ENCODE data around the gene CEACAM7. TPM values are rescaled to one million over a fixed set of nuclear protein-coding genes. Genes with fewer than 3 reads are reported as not detected.

The CEACAM7 gene
- total RNA-seq, 4 donors from 2014 or later, result 0.83 to 2.1 TPM; not detected in 2

- no peak for DNase-seq (ENCODE audit: extremely low spot score)
- Histone ChIP-seq H3K27ac (replicated peaks in 1 of 4) (no peak overlapping the region), H3K27me3 (peaks cover 0 to 54% (median 2%) of the 10 kb centered on the region in 4 donors), H3K4me3 (no peak overlapping the region), H3K9me3 (no peaks in the 10 kb centered on the region), H3K4me1 (no peaks in the 10 kb centered on the region), H3K36me3 (no peaks in the 10 kb centered on the region)
- WGBS, result 48% methylated on average over 6 of the region's 6 CpGs
- intact Hi-C loops (cut with DNase I), result no loop called here
- TF ChIP-seq POLR2AphosphoS5 (IDR thresholded peaks at IDR 0.05), result no peak
- no peak for TF ChIP-seq POLR2A (IDR thresholded peaks at IDR 0.05; ENCODE audit: low read depth)
- TF ChIP-seq CTCF (IDR thresholded peaks at IDR 0.05), result no peak
- TF ChIP-seq EP300 (IDR thresholded peaks at IDR 0.05), result no peak
Measured at GRCh38 chr19:41682437-41682836, 5.6 kb downstream of the CEACAM7 start.

DNA sequence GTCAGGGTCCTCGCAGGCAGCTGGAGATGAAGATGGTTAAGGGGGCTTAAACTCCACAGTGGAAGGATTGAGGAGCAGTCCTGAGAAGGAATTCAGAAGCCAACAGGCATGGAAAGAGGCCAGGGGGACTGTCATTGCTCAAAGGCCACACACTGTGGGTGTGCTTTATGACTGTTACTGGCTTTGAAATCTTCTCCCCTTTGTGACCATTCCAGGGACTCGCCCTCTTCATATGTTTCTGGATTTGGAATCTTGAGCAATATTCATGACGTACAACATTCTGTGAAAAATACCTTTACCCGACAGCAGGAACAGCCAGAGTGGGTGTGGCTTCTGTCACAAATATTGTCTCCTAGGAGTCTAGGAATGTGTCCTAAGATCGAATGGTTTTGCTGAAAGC lies 16.6 kb downstream of the CEACAM7 start:
- 68% methylated on average over 5 of the region's 5 CpGs for WGBS
- no peak overlapping the region for H3K4me3 ChIP-seq
- H3K4me1 ChIP-seq, result no peaks in the 10 kb centered on the region
- intact Hi-C loops (cut with DNase I), result no loop called here
- peaks cover 0 to 9% (median 2%) of the 10 kb centered on the region in 4 donors for H3K9me3 ChIP-seq
- H3K36me3 ChIP-seq, result no peaks in the 10 kb centered on the region
- no peak for TF ChIP-seq CTCF (IDR thresholded peaks at IDR 0.05)
- no peak overlapping the region for H3K27ac ChIP-seq (replicated peaks in 1 of 4)
- H3K27me3 ChIP-seq, result peaks cover 0 to 69% (median 0%) of the 10 kb centered on the region in 4 donors
- no peak for DNase-seq (ENCODE audit: extremely low spot score)

- DNase-seq (ENCODE audit: extremely low spot score), result no peak
- TF ChIP-seq POLR2AphosphoS5 (IDR thresholded peaks at IDR 0.05) (no peak), CTCF (IDR thresholded peaks at IDR 0.05) (no peak)
- H3K4me3 ChIP-seq, result no peak overlapping the region
- no peaks in the 10 kb centered on the region for H3K4me1 ChIP-seq
- peaks cover 0 to 63% (median 0%) of the 10 kb centered on the region in 4 donors for H3K27me3 ChIP-seq
- no peaks in the 10 kb centered on the region for H3K36me3 ChIP-seq
- H3K27ac ChIP-seq (replicated peaks in 1 of 4), result no peak overlapping the region
- intact Hi-C loops (cut with DNase I), result no loop called here
- H3K9me3 ChIP-seq, result peaks cover 0 to 17% (median 10%) of the 10 kb centered on the region in 4 donors
Measured at GRCh38 chr19:41670755-41671154, 17.3 kb downstream of the CEACAM7 start.

DNA sequence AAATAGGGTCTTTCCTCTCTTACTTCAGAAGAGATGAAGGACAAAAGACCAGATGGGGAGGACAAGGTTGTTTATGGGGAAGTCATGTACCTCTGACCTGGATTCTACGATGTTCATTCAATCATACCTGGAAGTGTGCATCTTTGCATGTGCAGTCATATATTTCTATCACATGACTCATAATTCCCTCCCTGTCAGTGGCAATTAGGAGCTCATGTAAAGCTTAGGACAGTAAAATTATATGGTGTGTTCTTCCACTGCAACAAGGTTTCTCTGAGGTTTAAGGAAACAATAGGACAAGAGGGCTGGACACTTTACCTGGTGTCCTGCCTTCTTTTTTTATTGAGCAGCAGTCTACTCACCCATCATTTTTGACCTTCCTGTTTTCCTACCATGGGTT lies 19.8 kb downstream of the CEACAM7 start:
- intact Hi-C loops (cut with DNase I), result no loop called here
- 55% methylated on average over 1 of the region's 1 CpG for WGBS
- H3K36me3 ChIP-seq, result no peaks in the 10 kb centered on the region
- TF ChIP-seq EP300 (IDR thresholded peaks at IDR 0.05), result no peak
- TF ChIP-seq POLR2A (IDR thresholded peaks at IDR 0.05; ENCODE audit: low read depth), result no peak
- no peak for TF ChIP-seq CTCF (IDR thresholded peaks at IDR 0.05)
- no peak for TF ChIP-seq POLR2AphosphoS5 (IDR thresholded peaks at IDR 0.05)
- DNase-seq (ENCODE audit: extremely low spot score), result no peak
- H3K27me3 ChIP-seq, result peaks cover 0 to 47% (median 0%) of the 10 kb centered on the region in 4 donors
- no peak overlapping the region for H3K4me3 ChIP-seq
- H3K4me1 ChIP-seq, result no peaks in the 10 kb centered on the region
- H3K27ac ChIP-seq (replicated peaks in 1 of 4), result no peak overlapping the region
- H3K9me3 ChIP-seq, result peaks cover 0 to 37% (median 17%) of the 10 kb centered on the region in 4 donors

- 86% methylated on average over 1 of the region's 2 CpGs for WGBS
- TF ChIP-seq CTCF (IDR thresholded peaks at IDR 0.05), result no peak
- no peak for TF ChIP-seq POLR2A (IDR thresholded peaks at IDR 0.05; ENCODE audit: low read depth)
- no peak for TF ChIP-seq EP300 (IDR thresholded peaks at IDR 0.05)
- no peak for TF ChIP-seq POLR2AphosphoS5 (IDR thresholded peaks at IDR 0.05)
- H3K4me1 ChIP-seq, result no peaks in the 10 kb centered on the region
- peaks cover 0 to 45% (median 17%) of the 10 kb centered on the region in 4 donors for H3K9me3 ChIP-seq
- H3K4me3 ChIP-seq, result no peak overlapping the region
- no peaks in the 10 kb centered on the region for H3K36me3 ChIP-seq
- H3K27me3 ChIP-seq, result peaks cover 0 to 26% (median 0%) of the 10 kb centered on the region in 4 donors
- intact Hi-C loops (cut with DNase I), result no loop called here
- H3K27ac ChIP-seq (replicated peaks in 1 of 4), result no peak overlapping the region
- DNase-seq (ENCODE audit: extremely low spot score), result no peak
Measured at GRCh38 chr19:41666075-41666474, 22.0 kb downstream of the CEACAM7 start.

Measured in esophagus muscularis mucosa (tissue), 4 donors.